ENCODE results near the gene HORMAD2.
"Not testable (repeated sequence)": the region's sequence is repeated elsewhere in the genome, so short reads cannot be mapped to it uniquely, and the experiment has no call there.

The HORMAD2 gene

DNA sequence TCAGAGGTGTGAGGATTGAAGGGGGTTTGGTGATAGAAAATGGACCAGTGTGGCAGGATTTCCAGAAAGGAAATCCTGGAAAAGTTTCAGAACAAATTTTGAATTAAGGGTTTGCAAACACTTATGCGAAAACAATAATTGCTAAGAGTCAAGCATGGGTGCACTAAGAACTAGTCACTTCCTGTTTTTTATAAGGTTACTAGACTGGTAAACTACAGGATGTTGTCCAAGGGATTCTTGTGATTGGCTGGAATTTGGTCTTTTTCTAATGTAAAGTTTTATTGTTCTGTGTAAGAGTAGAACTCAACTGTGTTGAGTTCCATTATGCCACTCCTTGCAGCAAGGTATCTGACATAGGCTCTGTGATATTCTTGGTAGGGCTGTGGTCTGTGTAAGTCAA lies 112.2 kb downstream of the HORMAD2 start:
- DNase-seq (ENCODE audit: low spot score) = no peak

- no peak for DNase-seq (ENCODE audit: low spot score)
Observed at GRCh38 chr22:30193031-30193775, 112.9 kb downstream of the HORMAD2 start.

GRCh38 chr22:30195245-30196140 lies 115.2 kb downstream of the HORMAD2 start:
- DNase-seq (ENCODE audit: low spot score) = no peak

DNA sequence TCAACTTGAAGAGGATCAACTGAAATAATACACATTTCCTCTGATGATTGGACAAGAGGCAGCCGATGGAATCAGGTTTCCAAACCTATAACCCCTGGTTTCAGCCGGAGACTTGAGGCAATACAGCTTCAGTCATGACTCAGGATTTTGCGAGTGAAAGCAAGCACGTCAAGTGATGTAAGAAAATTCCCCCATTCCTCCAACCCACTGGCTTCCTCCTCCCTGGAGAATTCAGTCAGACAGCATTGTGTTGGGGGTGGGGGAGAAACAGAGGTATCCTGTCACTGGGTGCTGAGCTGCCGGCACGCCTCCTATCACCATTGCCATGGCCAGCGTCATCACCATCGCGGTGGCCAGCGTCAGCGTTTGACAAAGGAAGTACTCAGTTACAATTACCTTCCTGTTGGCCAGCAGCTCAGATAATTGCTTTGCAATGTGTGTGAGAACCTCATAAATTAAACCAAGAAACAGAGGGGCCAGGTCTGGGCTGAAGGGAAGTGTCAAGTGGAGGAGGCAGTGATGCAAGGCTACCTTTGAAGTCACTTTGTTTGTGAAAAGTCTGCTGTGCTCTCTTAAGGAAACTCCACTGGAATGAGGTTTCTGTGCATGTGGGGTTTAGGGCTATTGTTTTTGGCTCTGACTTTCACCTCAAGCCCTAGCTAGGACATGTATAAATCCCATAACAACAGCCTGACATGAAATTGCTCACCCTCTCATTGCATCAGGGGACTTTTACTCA lies 116.0 kb downstream of the HORMAD2 start:
- DNase-seq (ENCODE audit: low spot score) = no peak

GRCh38 chr22:30196880-30197336 lies 116.6 kb downstream of the HORMAD2 start:
- no peak for DNase-seq (ENCODE audit: low spot score)

DNA sequence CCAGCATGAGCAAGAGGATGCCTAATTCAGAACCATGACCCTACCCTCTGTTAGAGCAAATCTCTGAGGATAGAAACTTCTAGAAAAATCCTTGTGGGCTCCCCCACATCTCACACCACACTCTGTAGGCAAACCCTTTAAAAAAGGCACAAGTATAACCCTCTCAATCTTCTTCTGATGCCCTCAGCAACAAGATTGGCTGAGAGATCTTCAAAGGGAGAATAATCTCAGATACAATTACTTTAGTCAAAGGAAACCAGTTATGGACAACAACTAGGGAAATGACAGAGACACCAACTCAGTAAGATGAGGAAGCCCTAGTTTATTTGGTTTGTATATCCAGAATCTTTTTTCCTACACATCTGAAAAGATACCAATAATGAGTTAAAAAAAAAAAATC lies 117.1 kb downstream of the HORMAD2 start:
- no peak for DNase-seq (ENCODE audit: low spot score)

DNA sequence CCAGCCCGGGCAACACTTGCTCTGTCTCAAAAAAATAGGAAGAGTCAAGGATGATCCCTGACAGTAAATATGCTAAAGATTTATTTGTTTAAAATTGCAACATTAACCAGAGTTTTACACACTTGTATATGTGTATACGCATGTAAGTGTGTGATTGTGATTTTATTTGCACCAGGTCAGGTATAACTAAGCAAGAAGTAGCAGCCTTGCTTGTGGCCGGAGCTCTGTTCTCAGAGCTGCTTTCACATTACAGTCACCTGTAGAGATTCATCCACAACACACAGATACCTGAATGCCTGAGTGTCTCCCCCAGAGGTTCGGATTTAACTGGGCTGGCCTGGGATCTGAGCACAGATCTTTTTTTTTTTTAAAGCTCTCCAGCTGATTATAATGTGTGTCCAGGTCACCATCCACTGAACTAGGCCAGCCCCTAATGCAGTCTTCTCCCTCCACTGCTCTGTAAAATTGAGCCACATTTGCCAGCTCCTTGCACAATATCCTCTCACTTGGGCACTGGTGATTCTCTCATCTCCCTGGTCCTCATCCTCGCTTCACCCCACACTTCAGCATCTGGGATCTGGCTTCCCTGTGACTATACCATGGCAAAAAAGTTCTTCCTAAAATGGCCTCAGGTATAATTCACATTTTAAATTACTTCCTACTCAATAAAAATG lies 118.0 kb downstream of the HORMAD2 start:
- DNase-seq (ENCODE audit: low spot score) = no peak

- DNase-seq (ENCODE audit: low spot score) = no peak
Observed at GRCh38 chr22:30198921-30199320, 118.7 kb downstream of the HORMAD2 start.

DNA sequence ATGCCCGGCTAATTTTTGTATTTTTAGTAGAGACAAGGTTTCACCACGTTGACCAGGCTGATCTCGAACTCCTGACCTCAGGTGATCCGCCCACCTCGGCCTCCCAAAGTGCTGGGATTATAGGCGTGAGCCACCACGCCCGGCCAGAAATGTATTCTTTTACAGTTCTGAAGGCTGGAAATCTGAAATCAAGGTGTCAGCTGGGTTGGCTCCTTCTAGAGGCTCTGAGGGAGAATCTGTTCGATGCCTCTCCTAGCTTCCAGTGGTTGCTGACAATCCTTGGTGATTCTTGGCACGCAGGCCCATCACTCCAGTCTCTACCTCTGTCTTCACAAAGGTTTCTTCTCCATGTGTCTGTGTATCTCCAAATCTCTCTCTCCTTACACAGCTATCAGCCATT lies 120.6 kb downstream of the HORMAD2 start:
- DNase-seq (ENCODE audit: low spot score) = not testable (repeated sequence)

DNA sequence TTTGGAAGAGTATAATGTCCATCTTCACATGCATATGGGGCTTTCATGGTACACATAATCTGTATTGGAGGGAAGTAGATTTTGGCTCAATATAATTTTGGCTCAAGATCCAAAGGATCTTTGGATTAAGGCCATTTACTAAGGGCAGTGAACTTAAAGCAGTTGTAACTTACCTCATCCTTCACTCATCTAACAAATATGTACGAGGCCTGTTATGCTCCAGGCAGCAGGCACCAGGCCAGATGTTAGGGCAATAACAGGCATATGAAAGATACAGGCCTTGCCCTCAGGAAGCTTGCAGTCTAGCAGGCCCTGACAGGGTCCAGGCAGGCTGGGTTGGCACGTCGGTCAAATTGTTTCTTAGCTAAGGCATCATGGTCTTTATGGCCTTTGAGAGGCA lies 121.7 kb downstream of the HORMAD2 start:
- no peak for DNase-seq (ENCODE audit: low spot score)

- DNase-seq (ENCODE audit: low spot score) = no peak
Observed at GRCh38 chr22:30202531-30203006, 122.3 kb downstream of the HORMAD2 start.

DNA sequence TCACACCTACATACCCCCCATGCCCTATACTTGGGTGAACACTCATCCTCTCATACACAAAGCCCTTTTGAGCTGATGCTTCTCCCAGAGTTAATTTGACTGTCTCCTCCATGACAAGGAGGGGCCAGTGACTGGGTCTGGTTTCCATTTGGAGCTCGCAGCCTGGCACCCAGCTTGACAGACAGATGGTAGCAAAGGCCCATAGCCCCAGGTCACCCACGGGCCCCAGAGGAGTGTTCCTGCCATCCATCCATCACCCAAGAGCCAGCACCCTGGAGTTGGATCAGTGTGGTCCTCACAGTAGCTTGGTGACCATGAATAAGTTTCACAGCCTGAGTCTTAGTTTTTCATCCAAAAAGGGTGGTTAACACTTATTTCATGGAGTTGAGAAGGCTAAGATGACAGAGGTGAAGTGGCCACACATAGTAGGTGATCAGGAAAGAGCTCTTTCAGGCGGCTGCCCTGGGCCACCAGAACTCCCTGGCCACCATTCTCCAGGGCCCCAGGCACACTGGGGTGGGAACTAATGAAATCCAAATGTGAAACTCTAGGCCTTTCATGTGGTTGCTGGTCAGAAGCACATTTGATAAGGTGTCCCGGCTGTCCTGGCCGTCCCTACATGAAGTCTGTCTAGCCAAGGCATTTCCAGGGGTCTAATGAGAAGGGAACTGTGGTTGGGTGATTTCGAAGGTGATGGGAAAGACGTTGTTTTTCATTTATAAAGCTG lies 123.9 kb downstream of the HORMAD2 start:
- DNase-seq (ENCODE audit: low spot score) = no peak

GRCh38 chr22:30204742-30205111 lies 124.5 kb downstream of the HORMAD2 start:
- no peak for DNase-seq (ENCODE audit: low spot score)

DNA sequence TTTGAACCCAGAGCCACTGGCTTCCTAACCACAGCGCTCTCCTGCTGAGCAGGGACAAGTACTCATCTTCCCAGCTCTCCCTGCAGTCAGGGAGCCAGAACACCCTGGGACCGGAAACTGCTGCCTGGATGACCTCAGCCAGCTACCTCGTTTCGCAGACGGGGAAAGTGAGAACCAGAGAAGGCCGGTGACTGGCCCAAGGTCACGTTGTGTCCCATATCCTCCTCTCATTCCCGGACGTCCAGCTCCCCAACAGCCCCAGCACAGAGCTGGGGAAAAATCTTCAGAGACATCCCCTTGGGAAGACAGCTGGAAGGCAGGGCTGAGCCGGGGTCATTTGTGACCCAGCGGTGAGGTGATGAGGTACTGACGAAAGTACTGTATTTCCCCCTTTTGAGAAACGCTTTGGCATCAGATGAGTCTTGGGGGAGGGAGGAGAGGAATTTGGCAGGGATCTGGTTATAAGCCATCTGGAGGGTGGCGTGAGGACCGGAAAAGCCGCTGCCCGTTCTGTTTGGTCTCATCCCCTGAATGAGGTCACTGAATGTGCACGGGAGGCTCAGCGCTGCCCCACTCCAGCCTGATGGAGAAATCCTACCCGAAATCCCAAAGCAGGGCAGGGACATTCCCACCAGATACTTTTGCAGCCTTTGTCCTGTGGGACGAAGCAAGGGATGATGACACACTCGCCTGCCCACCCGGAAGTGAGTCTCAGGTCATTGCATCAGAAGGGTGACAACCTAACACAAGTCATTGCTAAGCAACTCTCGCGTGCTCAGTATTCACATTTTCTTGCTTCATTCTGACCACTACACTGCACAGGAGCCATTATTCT lies 125.2 kb downstream of the HORMAD2 start:
- no peak for DNase-seq (ENCODE audit: low spot score)

- DNase-seq (ENCODE audit: low spot score) = no peak
Observed at GRCh38 chr22:30206944-30207343, 126.7 kb downstream of the HORMAD2 start.

- DNase-seq (ENCODE audit: low spot score) = no peak
Observed at GRCh38 chr22:30208631-30209603, 128.7 kb downstream of the HORMAD2 start.

DNA sequence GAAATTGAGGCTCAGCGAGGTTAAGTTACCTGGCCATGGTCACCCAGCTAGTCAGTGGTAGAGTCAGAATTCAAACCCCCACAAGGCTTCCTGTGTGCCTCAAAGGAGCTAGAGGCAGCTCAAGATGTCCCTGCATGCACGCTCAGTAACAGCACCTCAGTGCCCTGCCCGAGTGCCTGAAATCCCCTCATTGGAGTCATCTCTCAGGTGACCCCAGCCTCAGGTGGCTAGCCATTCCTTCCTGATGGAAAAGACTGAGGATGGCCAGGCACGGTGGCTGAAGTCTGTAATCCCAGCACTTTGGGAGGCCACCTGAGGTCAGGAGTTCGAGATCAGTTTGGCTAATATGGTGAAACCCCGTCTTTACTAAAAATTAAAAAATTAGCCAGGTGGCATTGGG lies 129.4 kb downstream of the HORMAD2 start:
- no peak for DNase-seq (ENCODE audit: low spot score)

- DNase-seq (ENCODE audit: low spot score) = no peak
Observed at GRCh38 chr22:30210235-30210909, 130.1 kb downstream of the HORMAD2 start.
